HEK293 (cell line): ENCODE results near the gene MMP24.

Experiments
- IKZF3 ChIP-seq: fragments of 450-650 bp; IDR thresholded peaks from 2 replicates; pipeline ENCODE4 v1.5.0; 2018; ENCODE audit warnings: missing biosample characterization, mild to moderate bottlenecking, missing genetic modification characterization, moderate library complexity
- KLF7 ChIP-seq: fragments of 450-650 bp; formaldehyde crosslinking; IDR thresholded peaks from 2 replicates; pipeline ENCODE4 v1.5.1; 2016; ENCODE audit warnings: missing biosample characterization, missing genetic modification characterization, borderline replicate concordance
- PRDM1 ChIP-seq: fragments of 450-650 bp; formaldehyde crosslinking; IDR thresholded peaks from 2 replicates; pipeline ENCODE4; 2016; ENCODE audit warnings: missing biosample characterization, missing genetic modification characterization
- PRDM4 ChIP-seq: fragments of 450-650 bp; formaldehyde crosslinking; IDR thresholded peaks from 2 replicates; pipeline ENCODE4 v1.5.1; 2017; ENCODE audit warnings: missing biosample characterization, missing genetic modification characterization
- ZBTB10 ChIP-seq: fragments of 450-650 bp; formaldehyde crosslinking; IDR thresholded peaks from 2 replicates; pipeline ENCODE4 v1.5.1; 2016; ENCODE audit warnings: missing biosample characterization, missing genetic modification characterization
- ZBTB21 ChIP-seq: fragments of 450-650 bp; formaldehyde crosslinking; IDR thresholded peaks from 2 replicates; pipeline ENCODE4 v1.5.1; 2017; ENCODE audit warnings: missing biosample characterization, missing genetic modification characterization
- ZNF148 ChIP-seq: fragments of 450-650 bp; formaldehyde crosslinking; IDR thresholded peaks from 2 replicates; pipeline ENCODE4 v1.5.0; 2017; ENCODE audit warnings: missing biosample characterization, missing genetic modification characterization, borderline replicate concordance
- ZNF239 ChIP-seq: fragments of 450-650 bp; formaldehyde crosslinking; IDR thresholded peaks from 2 replicates; pipeline ENCODE4 v1.5.1; 2016; ENCODE audit warnings: missing biosample characterization, missing genetic modification characterization
- ZNF248 ChIP-seq: fragments of 450-650 bp; formaldehyde crosslinking; IDR thresholded peaks from 2 replicates; pipeline ENCODE4 v1.5.1; 2017; ENCODE audit warnings: missing biosample characterization, missing genetic modification characterization
- ZNF280C ChIP-seq: fragments of 450-650 bp; formaldehyde crosslinking; IDR thresholded peaks from 2 replicates; pipeline ENCODE4 v1.5.1; 2016; ENCODE audit warnings: missing biosample characterization, missing genetic modification characterization
- ZSCAN23 ChIP-seq: fragments of 450-650 bp; formaldehyde crosslinking; IDR thresholded peaks from 2 replicates; pipeline ENCODE4 v1.5.1; 2016; ENCODE audit warnings: missing biosample characterization, missing genetic modification characterization
- TF ChIP-seq, protein P1 (sequence below): fragments of 450-650 bp; formaldehyde crosslinking; conservative IDR thresholded peaks from 2 replicates; pipeline ENCODE4 v1.5.1; 2016; ENCODE audit warnings: low read depth, missing biosample characterization, missing genetic modification characterization
- TF ChIP-seq, protein P2 (sequence below): fragments of 450-650 bp; formaldehyde crosslinking; IDR thresholded peaks from 2 replicates; pipeline ENCODE4 v1.5.1; 2016; ENCODE audit warnings: missing biosample characterization, missing genetic modification characterization
- TF ChIP-seq, protein P3 (sequence below): fragments of 450-650 bp; formaldehyde crosslinking; IDR thresholded peaks from 2 replicates; pipeline ENCODE4 v1.5.1; 2016; ENCODE audit warnings: missing biosample characterization, missing genetic modification characterization
- TF ChIP-seq, protein P4 (sequence below): fragments of 450-650 bp; formaldehyde crosslinking; IDR thresholded peaks from 2 replicates; pipeline ENCODE4 v1.5.1; 2017; ENCODE audit warnings: missing biosample characterization, missing genetic modification characterization

Gene MMP24

DNA sequence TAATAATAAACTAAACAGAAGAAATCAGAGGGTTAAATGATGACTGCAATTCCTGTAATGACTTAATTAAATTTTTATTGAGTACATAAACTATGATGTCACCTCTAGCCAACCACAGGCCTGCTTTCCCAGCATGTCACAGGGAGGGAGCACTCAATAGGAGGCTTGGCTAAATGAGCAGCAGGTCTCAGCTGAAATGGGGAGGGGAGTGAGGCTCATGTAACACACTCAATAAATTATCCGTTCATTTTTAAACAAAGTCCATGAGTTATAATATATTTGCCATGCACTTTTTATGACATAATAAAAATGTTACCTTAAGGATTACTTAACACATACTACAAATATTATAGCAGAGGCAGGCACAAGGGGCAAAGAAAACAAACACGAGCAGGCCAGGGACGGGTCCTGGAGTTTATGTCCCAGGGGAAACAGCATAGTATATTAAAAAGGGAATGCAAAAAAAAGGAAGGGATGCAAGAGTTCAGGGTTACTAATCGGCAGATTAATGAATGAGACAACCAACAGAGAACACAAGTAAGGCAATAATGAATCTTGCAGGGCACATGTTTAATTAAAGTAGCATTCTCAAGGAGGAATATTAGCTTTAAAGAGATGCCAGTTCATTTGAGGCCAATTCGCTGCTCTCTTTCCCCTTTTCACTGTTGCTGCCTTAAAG, 92.8 kb downstream of the MMP24 start (continued):
- TF ChIP-seq, protein P1, sequence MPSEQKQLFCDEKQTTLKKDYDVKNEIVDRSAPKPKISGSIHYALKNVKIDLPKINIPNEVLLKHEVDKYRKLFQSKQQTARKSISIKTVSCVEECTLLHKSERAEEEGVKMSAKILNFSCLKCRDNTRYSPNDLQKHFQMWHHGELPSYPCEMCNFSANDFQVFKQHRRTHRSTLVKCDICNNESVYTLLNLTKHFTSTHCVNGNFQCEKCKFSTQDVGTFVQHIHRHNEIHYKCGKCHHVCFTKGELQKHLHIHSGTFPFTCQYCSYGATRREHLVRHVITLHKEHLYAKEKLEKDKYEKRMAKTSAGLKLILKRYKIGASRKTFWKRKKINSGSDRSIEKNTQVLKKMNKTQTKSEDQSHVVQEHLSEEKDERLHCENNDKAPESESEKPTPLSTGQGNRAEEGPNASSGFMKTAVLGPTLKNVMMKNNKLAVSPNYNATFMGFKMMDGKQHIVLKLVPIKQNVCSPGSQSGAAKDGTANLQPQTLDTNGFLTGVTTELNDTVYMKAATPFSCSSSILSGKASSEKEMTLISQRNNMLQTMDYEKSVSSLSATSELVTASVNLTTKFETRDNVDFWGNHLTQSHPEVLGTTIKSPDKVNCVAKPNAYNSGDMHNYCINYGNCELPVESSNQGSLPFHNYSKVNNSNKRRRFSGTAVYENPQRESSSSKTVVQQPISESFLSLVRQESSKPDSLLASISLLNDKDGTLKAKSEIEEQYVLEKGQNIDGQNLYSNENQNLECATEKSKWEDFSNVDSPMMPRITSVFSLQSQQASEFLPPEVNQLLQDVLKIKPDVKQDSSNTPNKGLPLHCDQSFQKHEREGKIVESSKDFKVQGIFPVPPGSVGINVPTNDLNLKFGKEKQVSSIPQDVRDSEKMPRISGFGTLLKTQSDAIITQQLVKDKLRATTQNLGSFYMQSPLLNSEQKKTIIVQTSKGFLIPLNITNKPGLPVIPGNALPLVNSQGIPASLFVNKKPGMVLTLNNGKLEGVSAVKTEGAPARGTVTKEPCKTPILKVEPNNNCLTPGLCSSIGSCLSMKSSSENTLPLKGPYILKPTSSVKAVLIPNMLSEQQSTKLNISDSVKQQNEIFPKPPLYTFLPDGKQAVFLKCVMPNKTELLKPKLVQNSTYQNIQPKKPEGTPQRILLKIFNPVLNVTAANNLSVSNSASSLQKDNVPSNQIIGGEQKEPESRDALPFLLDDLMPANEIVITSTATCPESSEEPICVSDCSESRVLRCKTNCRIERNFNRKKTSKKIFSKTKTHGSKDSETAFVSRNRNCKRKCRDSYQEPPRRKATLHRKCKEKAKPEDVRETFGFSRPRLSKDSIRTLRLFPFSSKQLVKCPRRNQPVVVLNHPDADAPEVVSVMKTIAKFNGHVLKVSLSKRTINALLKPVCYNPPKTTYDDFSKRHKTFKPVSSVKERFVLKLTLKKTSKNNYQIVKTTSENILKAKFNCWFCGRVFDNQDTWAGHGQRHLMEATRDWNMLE (tag by site-specific recombination), result 0 out of 2 replicates have a peak, but pooled peaks have one; percentile 45
- TF ChIP-seq ZSCAN23 (tag by site-specific recombination), result peak; percentile 87
- peak; percentile 79 for TF ChIP-seq PRDM4 (tag by site-specific recombination)
- TF ChIP-seq ZBTB10 (tag by site-specific recombination), result no peak
- TF ChIP-seq ZNF239 (tag by site-specific recombination), result peak; percentile 11; the same call in 1 of the 2 replicates
- TF ChIP-seq ZNF280C (tag by site-specific recombination), result no peak
- peak; percentile 71; the same call in 1 of the 2 replicates for TF ChIP-seq PRDM1
- TF ChIP-seq ZBTB21 (tag by site-specific recombination), result peak; percentile 71
- TF ChIP-seq, protein P2, sequence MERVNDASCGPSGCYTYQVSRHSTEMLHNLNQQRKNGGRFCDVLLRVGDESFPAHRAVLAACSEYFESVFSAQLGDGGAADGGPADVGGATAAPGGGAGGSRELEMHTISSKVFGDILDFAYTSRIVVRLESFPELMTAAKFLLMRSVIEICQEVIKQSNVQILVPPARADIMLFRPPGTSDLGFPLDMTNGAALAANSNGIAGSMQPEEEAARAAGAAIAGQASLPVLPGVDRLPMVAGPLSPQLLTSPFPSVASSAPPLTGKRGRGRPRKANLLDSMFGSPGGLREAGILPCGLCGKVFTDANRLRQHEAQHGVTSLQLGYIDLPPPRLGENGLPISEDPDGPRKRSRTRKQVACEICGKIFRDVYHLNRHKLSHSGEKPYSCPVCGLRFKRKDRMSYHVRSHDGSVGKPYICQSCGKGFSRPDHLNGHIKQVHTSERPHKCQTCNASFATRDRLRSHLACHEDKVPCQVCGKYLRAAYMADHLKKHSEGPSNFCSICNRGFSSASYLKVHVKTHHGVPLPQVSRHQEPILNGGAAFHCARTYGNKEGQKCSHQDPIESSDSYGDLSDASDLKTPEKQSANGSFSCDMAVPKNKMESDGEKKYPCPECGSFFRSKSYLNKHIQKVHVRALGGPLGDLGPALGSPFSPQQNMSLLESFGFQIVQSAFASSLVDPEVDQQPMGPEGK (tag by site-specific recombination), result peak; percentile 66
- TF ChIP-seq, protein P3, sequence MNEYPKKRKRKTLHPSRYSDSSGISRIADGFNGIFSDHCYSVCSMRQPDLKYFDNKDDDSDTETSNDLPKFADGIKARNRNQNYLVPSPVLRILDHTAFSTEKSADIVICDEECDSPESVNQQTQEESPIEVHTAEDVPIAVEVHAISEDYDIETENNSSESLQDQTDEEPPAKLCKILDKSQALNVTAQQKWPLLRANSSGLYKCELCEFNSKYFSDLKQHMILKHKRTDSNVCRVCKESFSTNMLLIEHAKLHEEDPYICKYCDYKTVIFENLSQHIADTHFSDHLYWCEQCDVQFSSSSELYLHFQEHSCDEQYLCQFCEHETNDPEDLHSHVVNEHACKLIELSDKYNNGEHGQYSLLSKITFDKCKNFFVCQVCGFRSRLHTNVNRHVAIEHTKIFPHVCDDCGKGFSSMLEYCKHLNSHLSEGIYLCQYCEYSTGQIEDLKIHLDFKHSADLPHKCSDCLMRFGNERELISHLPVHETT (tag by site-specific recombination), result peak; percentile 99
- TF ChIP-seq KLF7 (tag by site-specific recombination), result peak; percentile 27; the same call in 1 of the 2 replicates
- TF ChIP-seq, protein P4, sequence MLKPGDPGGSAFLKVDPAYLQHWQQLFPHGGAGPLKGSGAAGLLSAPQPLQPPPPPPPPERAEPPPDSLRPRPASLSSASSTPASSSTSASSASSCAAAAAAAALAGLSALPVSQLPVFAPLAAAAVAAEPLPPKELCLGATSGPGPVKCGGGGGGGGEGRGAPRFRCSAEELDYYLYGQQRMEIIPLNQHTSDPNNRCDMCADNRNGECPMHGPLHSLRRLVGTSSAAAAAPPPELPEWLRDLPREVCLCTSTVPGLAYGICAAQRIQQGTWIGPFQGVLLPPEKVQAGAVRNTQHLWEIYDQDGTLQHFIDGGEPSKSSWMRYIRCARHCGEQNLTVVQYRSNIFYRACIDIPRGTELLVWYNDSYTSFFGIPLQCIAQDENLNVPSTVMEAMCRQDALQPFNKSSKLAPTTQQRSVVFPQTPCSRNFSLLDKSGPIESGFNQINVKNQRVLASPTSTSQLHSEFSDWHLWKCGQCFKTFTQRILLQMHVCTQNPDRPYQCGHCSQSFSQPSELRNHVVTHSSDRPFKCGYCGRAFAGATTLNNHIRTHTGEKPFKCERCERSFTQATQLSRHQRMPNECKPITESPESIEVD (tag by site-specific recombination), result peak; percentile 100
- TF ChIP-seq ZNF148 (tag by site-specific recombination), result no peak
- TF ChIP-seq IKZF3 (tag by site-specific recombination), result peak; percentile 82
- no peak for TF ChIP-seq ZNF248 (tag by site-specific recombination)
